Gastrocnemius medialis (tissue), 4 donors: Measurements from ENCODE around the gene VEGFC.

Source experiments
- POLR2A ChIP-seq, 2 donors: fragments of 450-650 bp; IDR thresholded peaks; one replicate each; pipeline ENCODE4 v1.6.1; 2017; ENCODE audit warnings: antibody characterized with exemption in 2 of 2, mild to moderate bottlenecking in 2 of 2, moderate library complexity in 2 of 2
- TF ChIP-seq, protein P1 (sequence below), 5 experiments: fragments of 450-650 bp in 3 of 5; fragments of 200-600 bp in 2 of 5; sonication (generic) in 2 of 5; IDR thresholded peaks in 4 of 5; conservative IDR thresholded peaks in 1 of 5; 1 replicate in 4 of 5; 2 replicates in 1 of 5; pipeline ENCODE4 v1.5.1; 2016 to 2019; ENCODE audit warnings: antibody characterized with exemption in 5 of 5, mild to moderate bottlenecking in 3 of 5, moderate library complexity in 3 of 5

DNA sequence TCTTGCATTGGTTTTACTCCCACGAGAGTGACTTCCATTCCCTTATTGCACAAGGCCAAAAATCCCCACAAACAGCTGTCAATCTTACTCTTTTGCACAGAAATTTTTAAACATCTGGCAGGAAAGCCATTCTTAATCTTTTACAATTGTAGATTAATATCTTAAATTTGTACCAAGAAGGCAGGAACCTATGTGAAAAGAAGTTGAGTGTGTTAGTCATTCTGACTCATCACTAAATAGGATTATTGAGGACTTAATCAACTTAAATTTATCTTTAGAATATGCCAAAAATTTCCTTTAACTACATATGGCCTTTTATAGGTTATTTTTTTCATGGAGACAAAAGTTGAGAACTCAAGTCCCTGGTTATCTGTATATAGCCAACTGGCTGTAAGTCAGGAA lies 49.0 kb upstream of the VEGFC start:
- TF ChIP-seq, protein P1, sequence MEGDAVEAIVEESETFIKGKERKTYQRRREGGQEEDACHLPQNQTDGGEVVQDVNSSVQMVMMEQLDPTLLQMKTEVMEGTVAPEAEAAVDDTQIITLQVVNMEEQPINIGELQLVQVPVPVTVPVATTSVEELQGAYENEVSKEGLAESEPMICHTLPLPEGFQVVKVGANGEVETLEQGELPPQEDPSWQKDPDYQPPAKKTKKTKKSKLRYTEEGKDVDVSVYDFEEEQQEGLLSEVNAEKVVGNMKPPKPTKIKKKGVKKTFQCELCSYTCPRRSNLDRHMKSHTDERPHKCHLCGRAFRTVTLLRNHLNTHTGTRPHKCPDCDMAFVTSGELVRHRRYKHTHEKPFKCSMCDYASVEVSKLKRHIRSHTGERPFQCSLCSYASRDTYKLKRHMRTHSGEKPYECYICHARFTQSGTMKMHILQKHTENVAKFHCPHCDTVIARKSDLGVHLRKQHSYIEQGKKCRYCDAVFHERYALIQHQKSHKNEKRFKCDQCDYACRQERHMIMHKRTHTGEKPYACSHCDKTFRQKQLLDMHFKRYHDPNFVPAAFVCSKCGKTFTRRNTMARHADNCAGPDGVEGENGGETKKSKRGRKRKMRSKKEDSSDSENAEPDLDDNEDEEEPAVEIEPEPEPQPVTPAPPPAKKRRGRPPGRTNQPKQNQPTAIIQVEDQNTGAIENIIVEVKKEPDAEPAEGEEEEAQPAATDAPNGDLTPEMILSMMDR (IDR thresholded peaks at IDR 0.05 in 4 of 5, conservative IDR thresholded peaks at IDR 0.05 in 1 of 5) = no peak
- TF ChIP-seq POLR2A (IDR thresholded peaks at IDR 0.05) = no peak
